CD14-positive monocyte (primary cell): ENCODE measurements around the gene ANKRD28. TPM values are rescaled to one million over a fixed set of nuclear protein-coding genes. Genes with fewer than 3 reads are reported as not detected.

Source experiments
- DNase-seq, 3 donors: peaks; one replicate each; pipeline ENCODE4 v3.0.0-alpha.2; 2011 to 2022
- H2AFZ ChIP-seq: 2 replicates; pipeline ENCODE4 v1.6.0; 2012; ENCODE audit warnings: mild to moderate bottlenecking, low read depth, low read length, inconsistent platforms; ENCODE audit not compliant: insufficient read depth, poor library complexity, severe bottlenecking
- H3K27ac ChIP-seq, 2 donors: 1 replicate in 1 of 2; 2 replicates in 1 of 2; pipeline ENCODE4 v1.5.1; 2012 to 2013; ENCODE audit warnings: low read length in 2 of 2, control low read depth in 1 of 2, inconsistent platforms in 1 of 2, low read depth in 1 of 2, mild to moderate bottlenecking in 1 of 2
- H3K27me3 ChIP-seq, 2 donors: one replicate each; pipeline versions ENCODE4 v1.6.0 to v1.6.1; 2011 to 2013; ENCODE audit warnings: low read length in 2 of 2; ENCODE audit not compliant: control insufficient read depth in 2 of 2, insufficient read depth in 2 of 2
- H3K36me3 ChIP-seq, 2 donors: replicated peaks in 1 of 2; 1 replicate in 1 of 2; 2 replicates in 1 of 2; pipeline versions ENCODE4 v1.5.1 to v1.6.1; 2012 to 2013; ENCODE audit warnings: low read length in 2 of 2, control low read depth in 1 of 2, inconsistent platforms in 1 of 2, mild to moderate bottlenecking in 1 of 2; ENCODE audit not compliant: insufficient read depth in 2 of 2, control insufficient read depth in 1 of 2
- H3K4me1 ChIP-seq, 2 donors: 1 replicate in 1 of 2; 2 replicates in 1 of 2; pipeline versions ENCODE4 v1.5.1 to v1.6.1; 2012 to 2013; ENCODE audit warnings: low read length in 2 of 2, control low read depth in 1 of 2, inconsistent platforms in 1 of 2, mild to moderate bottlenecking in 1 of 2, moderate library complexity in 1 of 2; ENCODE audit not compliant: insufficient read depth in 2 of 2, control insufficient read depth in 1 of 2
- H3K4me2 ChIP-seq: replicated peaks from 2 replicates; pipeline ENCODE3; 2012; ENCODE audit warnings: low read length, moderate library complexity, mild to moderate bottlenecking; ENCODE audit not compliant: poor library complexity, severe bottlenecking; ENCODE audit errors: extremely low read depth
- H3K4me3 ChIP-seq, 3 experiments: fragments of 200-600 bp in 1 of 3; sonication (generic) in 1 of 3; replicated peaks in 1 of 3; 1 replicate in 2 of 3; 2 replicates in 1 of 3; pipeline ENCODE4 v1.5.1; 2011 to 2013; ENCODE audit warnings: low read length in 3 of 3, mild to moderate bottlenecking in 3 of 3, control low read depth in 2 of 3, low read depth in 2 of 3, inconsistent platforms in 1 of 3, moderate library complexity in 1 of 3
- H3K79me2 ChIP-seq: 2 replicates; pipeline ENCODE4 v1.6.0; 2012; ENCODE audit warnings: mild to moderate bottlenecking, control low read depth, inconsistent platforms, low read length, moderate library complexity; ENCODE audit not compliant: insufficient read depth
- H3K9ac ChIP-seq: 2 replicates; pipeline ENCODE4 v1.6.0; 2017; ENCODE audit warnings: low read length, mild to moderate bottlenecking; ENCODE audit not compliant: insufficient read depth, poor library complexity, severe bottlenecking
- H3K9me3 ChIP-seq, 2 donors: replicated peaks in 1 of 2; 1 replicate in 1 of 2; 2 replicates in 1 of 2; pipeline versions ENCODE4 v1.5.1 to v1.6.1; 2012 to 2013; ENCODE audit warnings: low read length in 2 of 2, control low read depth in 1 of 2; ENCODE audit not compliant: control insufficient read depth in 1 of 2, insufficient read depth in 1 of 2
- H4K20me1 ChIP-seq: 2 replicates; pipeline ENCODE4 v1.6.0; 2012; ENCODE audit warnings: mild to moderate bottlenecking, low read length, control low read depth, moderate library complexity; ENCODE audit not compliant: insufficient read depth
- H3K27ac Mint-ChIP-seq, 7 donors: one replicate each; pipeline ENCODE4 v1.8.0; 2020; ENCODE audit warnings: mild to moderate bottlenecking in 7 of 7, mixed read lengths in 7 of 7, moderate library complexity in 6 of 7, inconsistent platforms in 2 of 7
- H3K27me3 Mint-ChIP-seq, 3 donors: one replicate each; pipeline ENCODE4 v1.8.0; 2021 to 2022; ENCODE audit warnings: low read depth in 3 of 3, mild to moderate bottlenecking in 3 of 3, mixed read lengths in 3 of 3, moderate library complexity in 3 of 3, inconsistent platforms in 1 of 3
- H3K36me3 Mint-ChIP-seq, 2 donors: one replicate each; pipeline ENCODE4 v1.8.0; 2020; ENCODE audit warnings: mixed read lengths in 2 of 2, inconsistent platforms in 1 of 2, mild to moderate bottlenecking in 1 of 2
- H3K4me1 Mint-ChIP-seq: one replicate; pipeline ENCODE4 v1.8.0; 2020; ENCODE audit warnings: mild to moderate bottlenecking, mixed read lengths
- H3K4me3 Mint-ChIP-seq, 2 donors: one replicate each; pipeline ENCODE4 v1.8.0; 2020; ENCODE audit warnings: mild to moderate bottlenecking in 2 of 2, mixed read lengths in 2 of 2, moderate library complexity in 1 of 2
- H3K9me3 Mint-ChIP-seq, 7 donors: one replicate each; pipeline ENCODE4 v1.8.0; 2020 to 2022; ENCODE audit warnings: mixed read lengths in 7 of 7, mild to moderate bottlenecking in 6 of 7, moderate library complexity in 6 of 7, inconsistent platforms in 2 of 7
- WGBS: methylation state at CpG from one replicate; pipeline ENCODE4 v1.1.5; 2013; ENCODE audit warnings: missing lambda C conversion rate; ENCODE audit not compliant: insufficient coverage; 5-methylcytosine and 5-hydroxymethylcytosine counted together
- intact Hi-C, 2 donors: fragments of 100-400 bp; cut with micrococcal nuclease; formaldehyde crosslinking; loops; one replicate each; pipeline versions ENCODE4 v1.15.0 to v1.15.1; 2023
- polyA plus RNA-seq, 3 donors: library from polyadenylated mRNA; depleted of rRNA in 1 of 3; unstranded in 2 of 3; stranded (reverse) in 1 of 3; fragments of 300-500 nt in 2 of 3; fragments of >200 nt in 1 of 3; fragmentation: Illumina TruSeq in 2 of 3; gene quantifications; 1 replicate in 2 of 3; 2 replicates in 1 of 3; pipeline ENCODE4 v1.2.3, GENCODE V29; 2012 to 2021
- TF ChIP-seq, protein P1 (sequence below): fragments of 200-600 bp; IDR thresholded peaks from one replicate; pipeline ENCODE4 v1.8.0; 2022; ENCODE audit warnings: antibody characterized with exemption, mild to moderate bottlenecking

The ANKRD28 gene
- polyA plus RNA-seq, 3 donors, result 5.9 to 11.5 (median 7.9) TPM

DNA sequence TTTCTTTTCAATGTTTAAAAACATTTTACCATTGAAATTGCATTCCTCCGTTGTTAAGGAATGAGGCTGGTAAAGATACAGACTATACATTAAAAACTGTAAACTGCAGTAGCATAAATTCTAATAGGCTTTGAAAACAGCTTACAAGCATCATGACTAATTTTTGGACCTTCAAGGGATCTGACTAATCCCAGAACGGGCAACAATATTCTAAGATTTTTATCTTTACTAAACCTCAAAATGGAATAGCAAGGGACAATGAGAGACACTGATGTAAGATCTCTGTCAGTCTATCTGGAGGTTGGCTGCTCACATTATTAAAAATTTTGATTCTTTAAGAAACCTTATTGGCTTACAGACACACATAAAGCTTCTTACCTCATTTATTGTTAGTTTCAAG lies 121.5 kb downstream of the ANKRD28 start:
- intact Hi-C loops, result no loop called here
- DNase-seq, result no peak
- peaks cover 0 to 5% of the 10 kb centered on the region in 2 donors for H3K36me3 ChIP-seq
- Mint-ChIP-seq H3K27ac (no peak overlapping the region), H3K9me3 (peaks cover 0 to 2% (median 0%) of the 10 kb centered on the region in 7 donors), H3K4me3 (no peak overlapping the region), H3K36me3 (peaks cover 11 to 16% of the 10 kb centered on the region in 2 donors), H3K4me1 (peaks cover 8% of the 10 kb centered on the region), H3K27me3 (no peaks in the 10 kb centered on the region)
- no peaks in the 10 kb centered on the region for H3K9me3 ChIP-seq
- no peaks in the 10 kb centered on the region for H3K27me3 ChIP-seq
- H2AFZ ChIP-seq, result no peak overlapping the region
- no peak overlapping the region for H3K4me2 ChIP-seq
- H3K27ac ChIP-seq, result no peak overlapping the region
- H3K9ac ChIP-seq, result no peak overlapping the region
- H3K4me1 ChIP-seq, result peaks cover 3 to 6% of the 10 kb centered on the region in 2 donors
- no peak overlapping the region for H3K4me3 ChIP-seq
- TF ChIP-seq, protein P1, sequence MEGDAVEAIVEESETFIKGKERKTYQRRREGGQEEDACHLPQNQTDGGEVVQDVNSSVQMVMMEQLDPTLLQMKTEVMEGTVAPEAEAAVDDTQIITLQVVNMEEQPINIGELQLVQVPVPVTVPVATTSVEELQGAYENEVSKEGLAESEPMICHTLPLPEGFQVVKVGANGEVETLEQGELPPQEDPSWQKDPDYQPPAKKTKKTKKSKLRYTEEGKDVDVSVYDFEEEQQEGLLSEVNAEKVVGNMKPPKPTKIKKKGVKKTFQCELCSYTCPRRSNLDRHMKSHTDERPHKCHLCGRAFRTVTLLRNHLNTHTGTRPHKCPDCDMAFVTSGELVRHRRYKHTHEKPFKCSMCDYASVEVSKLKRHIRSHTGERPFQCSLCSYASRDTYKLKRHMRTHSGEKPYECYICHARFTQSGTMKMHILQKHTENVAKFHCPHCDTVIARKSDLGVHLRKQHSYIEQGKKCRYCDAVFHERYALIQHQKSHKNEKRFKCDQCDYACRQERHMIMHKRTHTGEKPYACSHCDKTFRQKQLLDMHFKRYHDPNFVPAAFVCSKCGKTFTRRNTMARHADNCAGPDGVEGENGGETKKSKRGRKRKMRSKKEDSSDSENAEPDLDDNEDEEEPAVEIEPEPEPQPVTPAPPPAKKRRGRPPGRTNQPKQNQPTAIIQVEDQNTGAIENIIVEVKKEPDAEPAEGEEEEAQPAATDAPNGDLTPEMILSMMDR, result no peak
- H3K79me2 ChIP-seq, result no peaks in the 10 kb centered on the region
- no peaks in the 10 kb centered on the region for H4K20me1 ChIP-seq
- no CpG with 5 or more reads among the region's 2 CpGs for WGBS

DNA sequence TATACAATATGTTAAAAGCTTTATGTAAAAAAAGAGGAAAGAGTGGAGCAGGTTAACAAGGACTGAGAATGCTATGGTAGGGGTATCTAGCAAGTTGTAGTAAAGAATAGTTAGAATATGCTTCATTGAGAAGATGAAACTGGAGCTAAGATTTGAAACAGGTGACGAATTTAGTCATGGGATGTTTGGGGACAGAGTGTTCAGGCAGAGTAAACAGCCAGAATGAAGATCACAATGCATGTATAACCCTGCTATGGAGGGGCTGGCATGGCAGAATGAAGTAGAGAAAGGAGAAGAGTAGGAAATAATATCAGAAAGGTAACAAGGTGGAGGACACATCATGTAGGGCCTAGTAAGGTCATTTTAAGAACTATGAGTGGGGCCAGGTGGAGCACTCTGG lies 124.2 kb downstream of the ANKRD28 start:
- Histone ChIP-seq H4K20me1 (no peaks in the 10 kb centered on the region), H3K4me2 (no peak overlapping the region), H3K9me3 (no peaks in the 10 kb centered on the region), H2AFZ (no peak overlapping the region), H3K36me3 (peaks cover 0 to 5% of the 10 kb centered on the region in 2 donors), H3K27me3 (no peaks in the 10 kb centered on the region), H3K4me1 (no peaks in the 10 kb centered on the region), H3K9ac (no peak overlapping the region), H3K27ac (no peak overlapping the region), H3K79me2 (no peaks in the 10 kb centered on the region), H3K4me3 (no peak overlapping the region)
- Mint-ChIP-seq H3K4me1 (no peaks in the 10 kb centered on the region), H3K27ac (no peak overlapping the region), H3K27me3 (no peaks in the 10 kb centered on the region), H3K4me3 (no peak overlapping the region), H3K36me3 (peaks cover 20 to 21% of the 10 kb centered on the region in 2 donors), H3K9me3 (no peaks in the 10 kb centered on the region)
- intact Hi-C loops, result no loop called here
- TF ChIP-seq, protein P1, result no peak
- 91% methylated on average over 1 of the region's 1 CpG for WGBS
- DNase-seq, result no peak
